ENCODE data around the gene VCAN.

The VCAN gene

GRCh38 chr5:83559118-83559785 lies 87.7 kb downstream of the VCAN start:
- TF ChIP-seq SIN3A (IDR thresholded peaks at IDR 0.05; ENCODE audit: borderline replicate concordance, insufficient read depth, low read length) (no peak), TAF1 (IDR thresholded peaks at IDR 0.05; ENCODE audit: borderline replicate concordance, insufficient read depth, low read length) (no peak), FOXP2 (optimal IDR thresholded peaks at IDR 0.05; ENCODE audit: borderline replicate concordance, extremely low read depth, extremely low read length, insufficient read depth) (no peak), POLR2AphosphoS5 (IDR thresholded peaks at IDR 0.05; ENCODE audit: low read depth, low read length) (no peak)
- TF ChIP-seq, protein P1, sequence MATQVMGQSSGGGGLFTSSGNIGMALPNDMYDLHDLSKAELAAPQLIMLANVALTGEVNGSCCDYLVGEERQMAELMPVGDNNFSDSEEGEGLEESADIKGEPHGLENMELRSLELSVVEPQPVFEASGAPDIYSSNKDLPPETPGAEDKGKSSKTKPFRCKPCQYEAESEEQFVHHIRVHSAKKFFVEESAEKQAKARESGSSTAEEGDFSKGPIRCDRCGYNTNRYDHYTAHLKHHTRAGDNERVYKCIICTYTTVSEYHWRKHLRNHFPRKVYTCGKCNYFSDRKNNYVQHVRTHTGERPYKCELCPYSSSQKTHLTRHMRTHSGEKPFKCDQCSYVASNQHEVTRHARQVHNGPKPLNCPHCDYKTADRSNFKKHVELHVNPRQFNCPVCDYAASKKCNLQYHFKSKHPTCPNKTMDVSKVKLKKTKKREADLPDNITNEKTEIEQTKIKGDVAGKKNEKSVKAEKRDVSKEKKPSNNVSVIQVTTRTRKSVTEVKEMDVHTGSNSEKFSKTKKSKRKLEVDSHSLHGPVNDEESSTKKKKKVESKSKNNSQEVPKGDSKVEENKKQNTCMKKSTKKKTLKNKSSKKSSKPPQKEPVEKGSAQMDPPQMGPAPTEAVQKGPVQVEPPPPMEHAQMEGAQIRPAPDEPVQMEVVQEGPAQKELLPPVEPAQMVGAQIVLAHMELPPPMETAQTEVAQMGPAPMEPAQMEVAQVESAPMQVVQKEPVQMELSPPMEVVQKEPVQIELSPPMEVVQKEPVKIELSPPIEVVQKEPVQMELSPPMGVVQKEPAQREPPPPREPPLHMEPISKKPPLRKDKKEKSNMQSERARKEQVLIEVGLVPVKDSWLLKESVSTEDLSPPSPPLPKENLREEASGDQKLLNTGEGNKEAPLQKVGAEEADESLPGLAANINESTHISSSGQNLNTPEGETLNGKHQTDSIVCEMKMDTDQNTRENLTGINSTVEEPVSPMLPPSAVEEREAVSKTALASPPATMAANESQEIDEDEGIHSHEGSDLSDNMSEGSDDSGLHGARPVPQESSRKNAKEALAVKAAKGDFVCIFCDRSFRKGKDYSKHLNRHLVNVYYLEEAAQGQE (IDR thresholded peaks at IDR 0.05; ENCODE audit: insufficient read depth in 1 of 2, low read depth in 2 of 2, low read length in 2 of 2): no peak

DNA sequence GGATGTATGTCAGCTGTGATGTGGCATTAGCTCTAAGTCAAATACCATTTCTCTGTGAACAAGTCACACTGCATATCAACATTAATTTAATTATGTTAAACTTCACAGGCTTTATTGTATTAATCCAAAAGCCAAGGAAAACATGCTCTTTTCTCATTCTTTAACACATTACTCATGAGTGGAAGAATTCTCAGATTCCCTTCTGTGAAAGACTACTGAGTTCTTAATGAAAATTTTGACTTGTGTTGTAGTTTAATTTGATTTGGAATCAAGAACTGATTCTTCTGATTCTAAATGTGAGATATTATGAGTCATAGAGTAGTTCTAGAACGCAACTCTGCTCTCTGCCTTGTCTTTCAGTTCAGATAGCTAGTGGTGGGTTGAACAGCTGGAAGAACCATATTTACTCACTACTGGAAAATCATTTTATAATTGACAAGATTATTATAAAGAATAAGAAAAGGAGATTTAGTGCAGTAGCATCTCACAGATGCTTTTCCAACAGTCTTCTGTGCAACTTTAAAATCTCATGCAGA lies 90.6 kb downstream of the VCAN start:
- TF ChIP-seq, protein P1 (IDR thresholded peaks at IDR 0.05; ENCODE audit: insufficient read depth in 1 of 2, low read depth in 2 of 2, low read length in 2 of 2): no peak
- TF ChIP-seq POLR2AphosphoS5 (IDR thresholded peaks at IDR 0.05; ENCODE audit: low read depth, low read length) (no peak), SIN3A (IDR thresholded peaks at IDR 0.05; ENCODE audit: borderline replicate concordance, insufficient read depth, low read length) (no peak), TAF1 (IDR thresholded peaks at IDR 0.05; ENCODE audit: borderline replicate concordance, insufficient read depth, low read length) (no peak), FOXP2 (optimal IDR thresholded peaks at IDR 0.05; ENCODE audit: borderline replicate concordance, extremely low read depth, extremely low read length, insufficient read depth) (no peak)

- TF ChIP-seq POLR2AphosphoS5 (IDR thresholded peaks at IDR 0.05; ENCODE audit: low read depth, low read length): peak; percentile 12; the same call in 1 of the 2 replicates
- TF ChIP-seq SIN3A (IDR thresholded peaks at IDR 0.05; ENCODE audit: borderline replicate concordance, insufficient read depth, low read length): no peak
- TF ChIP-seq, protein P1 (IDR thresholded peaks at IDR 0.05; ENCODE audit: insufficient read depth in 1 of 2, low read depth in 2 of 2, low read length in 2 of 2): no peak
Observed at GRCh38 chr5:83562791-83563557, 91.4 kb downstream of the VCAN start.

- TF ChIP-seq POLR2AphosphoS5 (IDR thresholded peaks at IDR 0.05; ENCODE audit: low read depth, low read length): no peak
- no peak for TF ChIP-seq FOXP2 (optimal IDR thresholded peaks at IDR 0.05; ENCODE audit: borderline replicate concordance, extremely low read depth, extremely low read length, insufficient read depth)
- TF ChIP-seq, protein P1 (IDR thresholded peaks at IDR 0.05; ENCODE audit: insufficient read depth in 1 of 2, low read depth in 2 of 2, low read length in 2 of 2): no peak
- TF ChIP-seq SIN3A (IDR thresholded peaks at IDR 0.05; ENCODE audit: borderline replicate concordance, insufficient read depth, low read length): no peak
- TF ChIP-seq TAF1 (IDR thresholded peaks at IDR 0.05; ENCODE audit: borderline replicate concordance, insufficient read depth, low read length): no peak
Observed at GRCh38 chr5:83563631-83564030, 92.1 kb downstream of the VCAN start.
